CD14-positive monocyte (primary cell): ENCODE results near the gene STIP1. TPM values are rescaled to one million over a fixed set of nuclear protein-coding genes. Genes with fewer than 3 reads are reported as not detected.

ENCODE experiments used
- DNase-seq, 3 donors: peaks; one replicate each; pipeline ENCODE4 v3.0.0-alpha.2; 2011 to 2022
- H2AFZ ChIP-seq: 2 replicates; pipeline ENCODE4 v1.6.0; 2012; ENCODE audit warnings: mild to moderate bottlenecking, low read depth, low read length, inconsistent platforms; ENCODE audit not compliant: insufficient read depth, poor library complexity, severe bottlenecking
- H3K27ac ChIP-seq, 2 donors: 1 replicate in 1 of 2; 2 replicates in 1 of 2; pipeline ENCODE4 v1.5.1; 2012 to 2013; ENCODE audit warnings: low read length in 2 of 2, control low read depth in 1 of 2, inconsistent platforms in 1 of 2, low read depth in 1 of 2, mild to moderate bottlenecking in 1 of 2
- H3K27me3 ChIP-seq, 2 donors: one replicate each; pipeline versions ENCODE4 v1.6.0 to v1.6.1; 2011 to 2013; ENCODE audit warnings: low read length in 2 of 2; ENCODE audit not compliant: control insufficient read depth in 2 of 2, insufficient read depth in 2 of 2
- H3K36me3 ChIP-seq, 2 donors: replicated peaks in 1 of 2; 1 replicate in 1 of 2; 2 replicates in 1 of 2; pipeline versions ENCODE4 v1.5.1 to v1.6.1; 2012 to 2013; ENCODE audit warnings: low read length in 2 of 2, control low read depth in 1 of 2, inconsistent platforms in 1 of 2, mild to moderate bottlenecking in 1 of 2; ENCODE audit not compliant: insufficient read depth in 2 of 2, control insufficient read depth in 1 of 2
- H3K4me1 ChIP-seq, 2 donors: 1 replicate in 1 of 2; 2 replicates in 1 of 2; pipeline versions ENCODE4 v1.5.1 to v1.6.1; 2012 to 2013; ENCODE audit warnings: low read length in 2 of 2, control low read depth in 1 of 2, inconsistent platforms in 1 of 2, mild to moderate bottlenecking in 1 of 2, moderate library complexity in 1 of 2; ENCODE audit not compliant: insufficient read depth in 2 of 2, control insufficient read depth in 1 of 2
- H3K4me2 ChIP-seq: replicated peaks from 2 replicates; pipeline ENCODE3; 2012; ENCODE audit warnings: low read length, moderate library complexity, mild to moderate bottlenecking; ENCODE audit not compliant: poor library complexity, severe bottlenecking; ENCODE audit errors: extremely low read depth
- H3K4me3 ChIP-seq, 3 experiments: fragments of 200-600 bp in 1 of 3; sonication (generic) in 1 of 3; replicated peaks in 1 of 3; 1 replicate in 2 of 3; 2 replicates in 1 of 3; pipeline ENCODE4 v1.5.1; 2011 to 2013; ENCODE audit warnings: low read length in 3 of 3, mild to moderate bottlenecking in 3 of 3, control low read depth in 2 of 3, low read depth in 2 of 3, inconsistent platforms in 1 of 3, moderate library complexity in 1 of 3
- H3K79me2 ChIP-seq: 2 replicates; pipeline ENCODE4 v1.6.0; 2012; ENCODE audit warnings: mild to moderate bottlenecking, control low read depth, inconsistent platforms, low read length, moderate library complexity; ENCODE audit not compliant: insufficient read depth
- H3K9ac ChIP-seq: 2 replicates; pipeline ENCODE4 v1.6.0; 2017; ENCODE audit warnings: low read length, mild to moderate bottlenecking; ENCODE audit not compliant: insufficient read depth, poor library complexity, severe bottlenecking
- H3K9me3 ChIP-seq, 2 donors: replicated peaks in 1 of 2; 1 replicate in 1 of 2; 2 replicates in 1 of 2; pipeline versions ENCODE4 v1.5.1 to v1.6.1; 2012 to 2013; ENCODE audit warnings: low read length in 2 of 2, control low read depth in 1 of 2; ENCODE audit not compliant: control insufficient read depth in 1 of 2, insufficient read depth in 1 of 2
- H4K20me1 ChIP-seq: 2 replicates; pipeline ENCODE4 v1.6.0; 2012; ENCODE audit warnings: mild to moderate bottlenecking, low read length, control low read depth, moderate library complexity; ENCODE audit not compliant: insufficient read depth
- H3K27ac Mint-ChIP-seq, 7 donors: one replicate each; pipeline ENCODE4 v1.8.0; 2020; ENCODE audit warnings: mild to moderate bottlenecking in 7 of 7, mixed read lengths in 7 of 7, moderate library complexity in 6 of 7, inconsistent platforms in 2 of 7
- H3K27me3 Mint-ChIP-seq, 3 donors: one replicate each; pipeline ENCODE4 v1.8.0; 2021 to 2022; ENCODE audit warnings: low read depth in 3 of 3, mild to moderate bottlenecking in 3 of 3, mixed read lengths in 3 of 3, moderate library complexity in 3 of 3, inconsistent platforms in 1 of 3
- H3K36me3 Mint-ChIP-seq, 2 donors: one replicate each; pipeline ENCODE4 v1.8.0; 2020; ENCODE audit warnings: mixed read lengths in 2 of 2, inconsistent platforms in 1 of 2, mild to moderate bottlenecking in 1 of 2
- H3K4me1 Mint-ChIP-seq: one replicate; pipeline ENCODE4 v1.8.0; 2020; ENCODE audit warnings: mild to moderate bottlenecking, mixed read lengths
- H3K4me3 Mint-ChIP-seq, 2 donors: one replicate each; pipeline ENCODE4 v1.8.0; 2020; ENCODE audit warnings: mild to moderate bottlenecking in 2 of 2, mixed read lengths in 2 of 2, moderate library complexity in 1 of 2
- H3K9me3 Mint-ChIP-seq, 7 donors: one replicate each; pipeline ENCODE4 v1.8.0; 2020 to 2022; ENCODE audit warnings: mixed read lengths in 7 of 7, mild to moderate bottlenecking in 6 of 7, moderate library complexity in 6 of 7, inconsistent platforms in 2 of 7
- CTCF ChIP-seq: fragments of 200-600 bp; IDR thresholded peaks from one replicate; pipeline ENCODE4 v1.8.0; 2022; ENCODE audit warnings: antibody characterized with exemption, mild to moderate bottlenecking
- WGBS: methylation state at CpG from one replicate; pipeline ENCODE4 v1.1.5; 2013; ENCODE audit warnings: missing lambda C conversion rate; ENCODE audit not compliant: insufficient coverage; 5-methylcytosine and 5-hydroxymethylcytosine counted together
- intact Hi-C, 2 donors: fragments of 100-400 bp; cut with micrococcal nuclease; formaldehyde crosslinking; loops; one replicate each; pipeline versions ENCODE4 v1.15.0 to v1.15.1; 2023
- polyA plus RNA-seq, 3 donors: library from polyadenylated mRNA; depleted of rRNA in 1 of 3; unstranded in 2 of 3; stranded (reverse) in 1 of 3; fragments of 300-500 nt in 2 of 3; fragments of >200 nt in 1 of 3; fragmentation: Illumina TruSeq in 2 of 3; gene quantifications; 1 replicate in 2 of 3; 2 replicates in 1 of 3; pipeline ENCODE4 v1.2.3, GENCODE V29; 2012 to 2021

STIP1 gene
- polyA plus RNA-seq, 3 donors, result 44.5 to 52.0 (median 51.1) TPM

- no peak overlapping the region for H3K9ac ChIP-seq
- 98% methylated on average over 17 of the region's 17 CpGs for WGBS
- no peak overlapping the region for H3K27ac ChIP-seq
- H3K36me3 ChIP-seq, result peaks cover 75 to 84% of the 10 kb centered on the region in 2 donors
- H2AFZ ChIP-seq, result no peak overlapping the region
- no peaks in the 10 kb centered on the region for H3K9me3 ChIP-seq
- peaks cover 90% of the 10 kb centered on the region for H4K20me1 ChIP-seq
- no peak overlapping the region for H3K4me2 ChIP-seq
- H3K79me2 ChIP-seq, result peaks cover 30% of the 10 kb centered on the region
- Mint-ChIP-seq H3K27me3 (no peaks in the 10 kb centered on the region), H3K4me1 (peaks cover 14% of the 10 kb centered on the region), H3K36me3 (peaks cover 66 to 82% of the 10 kb centered on the region in 2 donors), H3K27ac (peak overlapping the region in 1 of 7 donors; percentile 45), H3K9me3 (peaks cover 0 to 2% (median 0%) of the 10 kb centered on the region in 7 donors), H3K4me3 (no peak overlapping the region)
- peaks cover 8 to 14% of the 10 kb centered on the region in 2 donors for H3K4me1 ChIP-seq
- no peak for TF ChIP-seq CTCF
- peak in 1 of 3 donors; percentile 1 for DNase-seq
- no peaks in the 10 kb centered on the region for H3K27me3 ChIP-seq
- intact Hi-C loops, result no loop called here
- no peak overlapping the region for H3K4me3 ChIP-seq
Observed at GRCh38 chr11:64220271-64220670, 34.3 kb downstream of the STIP1 start.

- no peak overlapping the region for H3K27ac ChIP-seq
- peaks cover 87% of the 10 kb centered on the region for H4K20me1 ChIP-seq
- Mint-ChIP-seq H3K27ac (no peak overlapping the region), H3K4me1 (peaks cover 16% of the 10 kb centered on the region), H3K9me3 (peaks cover 0 to 2% (median 0%) of the 10 kb centered on the region in 7 donors), H3K4me3 (no peak overlapping the region), H3K36me3 (peaks cover 61 to 78% of the 10 kb centered on the region in 2 donors), H3K27me3 (no peaks in the 10 kb centered on the region)
- peak in 1 of 3 donors; percentile 2 for DNase-seq
- WGBS, result 95% methylated on average over 12 of the region's 14 CpGs
- H3K9ac ChIP-seq, result no peak overlapping the region
- intact Hi-C loops, result no loop called here
- H2AFZ ChIP-seq, result no peak overlapping the region
- H3K36me3 ChIP-seq, result peaks cover 70 to 78% of the 10 kb centered on the region in 2 donors
- no peak overlapping the region for H3K4me3 ChIP-seq
- TF ChIP-seq CTCF, result no peak
- H3K79me2 ChIP-seq, result peaks cover 30% of the 10 kb centered on the region
- H3K27me3 ChIP-seq, result no peaks in the 10 kb centered on the region
- H3K4me2 ChIP-seq, result no peak overlapping the region
- H3K4me1 ChIP-seq, result peaks cover 13 to 19% of the 10 kb centered on the region in 2 donors
- H3K9me3 ChIP-seq, result no peaks in the 10 kb centered on the region
Observed at GRCh38 chr11:64220798-64221197, 34.8 kb downstream of the STIP1 start.
